K562 (cell line): Measurements from ENCODE around the gene AJM1. TPM values are rescaled to one million over a fixed set of nuclear protein-coding genes. Genes with fewer than 3 reads are reported as not detected.

Experiments used
- BRD9 ChIP-seq: fragments of 450-650 bp; IDR thresholded peaks from 2 replicates; pipeline ENCODE4 v1.6.1; 2018; ENCODE audit warnings: low read depth; ENCODE audit not compliant: partially characterized antibody
- CBFB ChIP-seq: sonication (generic); formaldehyde crosslinking; IDR thresholded peaks from 2 replicates; pipeline ENCODE4 v1.4.0; 2020; ENCODE audit warnings: mild to moderate bottlenecking, missing genetic modification reagents
- FOXK1 ChIP-seq: sonication (generic); formaldehyde crosslinking; IDR thresholded peaks from 2 replicates; pipeline ENCODE4 v1.8.0; 2022; ENCODE audit warnings: missing genetic modification reagents, mild to moderate bottlenecking, borderline replicate concordance
- FOXK2 ChIP-seq, 2 experiments: fragments of 450-650 bp; IDR thresholded peaks in 1 of 2; conservative IDR thresholded peaks in 1 of 2; 2 replicates each; pipeline ENCODE4 v1.6.1; 2016; ENCODE audit warnings: low read depth in 2 of 2, mild to moderate bottlenecking in 1 of 2
- KAT2B ChIP-seq: IDR thresholded peaks from one replicate; pipeline ENCODE4 v1.6.1; 2012; ENCODE audit warnings: low read depth, mild to moderate bottlenecking, control low read depth, inconsistent platforms, low read length, moderate library complexity
- KDM5B ChIP-seq: fragments of 200-600 bp; sonication (generic); IDR thresholded peaks from 2 replicates; pipeline ENCODE4 v1.6.1; 2012; ENCODE audit warnings: low read depth, mild to moderate bottlenecking, moderate library complexity, low read length, control low read depth, inconsistent platforms; ENCODE audit not compliant: insufficient replicate concordance
- L3MBTL2 ChIP-seq: fragments of 450-650 bp; IDR thresholded peaks from 2 replicates; pipeline ENCODE4 v1.6.1; 2016; ENCODE audit warnings: mild to moderate bottlenecking, moderate library complexity
- NFE2 ChIP-seq: IDR thresholded peaks from 2 replicates; pipeline ENCODE4 v1.6.1; 2014; ENCODE audit warnings: antibody characterized with exemption, low read depth
- NFXL1 ChIP-seq: fragments of 450-650 bp; formaldehyde crosslinking; IDR thresholded peaks from 2 replicates; pipeline ENCODE4 v1.4.0; 2021; ENCODE audit warnings: mild to moderate bottlenecking
- SMAD3 ChIP-seq: fragments of 450-650 bp; formaldehyde crosslinking; conservative IDR thresholded peaks from 2 replicates; pipeline ENCODE4 v1.4.0; 2020; ENCODE audit warnings: mild to moderate bottlenecking
- TCF7 ChIP-seq: sonication (generic); IDR thresholded peaks from 2 replicates; pipeline ENCODE4 v1.6.1; 2016; ENCODE audit warnings: antibody characterized with exemption, borderline replicate concordance
- TEAD1 ChIP-seq, 2 experiments: fragments of 450-650 bp in 1 of 2; sonication (generic) in 1 of 2; formaldehyde crosslinking; IDR thresholded peaks; 2 replicates each; pipeline versions ENCODE4 v1.4.0 to v1.8.0; 2020 to 2022; ENCODE audit warnings: mild to moderate bottlenecking in 2 of 2, missing genetic modification reagents in 1 of 2
- ZFP36 ChIP-seq: fragments of 150-350 bp; IDR thresholded peaks from 2 replicates; pipeline ENCODE4 v1.6.1; 2018; ENCODE audit warnings: low read length, low read depth; ENCODE audit not compliant: partially characterized antibody
- ZNF134 ChIP-seq: fragments of 250-450 bp; sonication (Bioruptor Pico); conservative IDR thresholded peaks from 2 replicates; pipeline ENCODE4 v1.4.0; 2020
- ZNF444 ChIP-seq: fragments of 250-450 bp; sonication (Bioruptor Pico); IDR thresholded peaks from 2 replicates; pipeline ENCODE4 v1.4.0; 2020; ENCODE audit warnings: mild to moderate bottlenecking, moderate library complexity
- ZNF445 ChIP-seq: fragments of 250-450 bp; sonication (Bioruptor Pico); IDR thresholded peaks from 2 replicates; pipeline ENCODE4 v1.4.0; 2020; ENCODE audit warnings: low read depth, mild to moderate bottlenecking, moderate library complexity
- ZNF79 ChIP-seq: fragments of 250-450 bp; sonication (Bioruptor Pico); IDR thresholded peaks from 2 replicates; pipeline ENCODE4 v1.4.0; 2020; ENCODE audit warnings: low read depth, mild to moderate bottlenecking, moderate library complexity
- polyA plus RNA-seq, 8 experiments: library from polyadenylated mRNA; depleted of rRNA in 4 of 8; stranded (reverse) in 5 of 8; unstranded in 3 of 8; fragments of >200 nt; fragmentation: Nextera tagmentation in 2 of 8; fragmentation: Illumina TruSeq in 1 of 8; extraction: Ambion mirVana in 2 of 8; extraction: Trizol in 1 of 8; gene quantifications; 2 replicates each; pipeline versions ENCODE4 v1.2.1 to v1.2.3, GENCODE V29; 2011 to 2014; ENCODE audit warnings: inconsistent platforms in 1 of 8, missing spikeins in 1 of 8
- total RNA-seq, 7 experiments: library from RNA; depleted of rRNA in 6 of 7; stranded (reverse); fragments of >200 nt in 6 of 7; fragmentation: Illumina TruSeq in 2 of 7; extraction: Trizol in 2 of 7; gene quantifications; 2 replicates each; pipeline versions ENCODE4 v1.2.1 to v1.2.3, GENCODE V29; 2011 to 2021; ENCODE audit warnings: low replicate concordance in 1 of 7
- TF ChIP-seq, protein P1 (sequence below): fragments of 200-800 bp; sonication (Bioruptor generic); IDR thresholded peaks from 2 replicates; pipeline ENCODE4 v1.6.1; 2017; ENCODE audit warnings: missing genetic modification characterization, missing compliant biosample characterization
- TF ChIP-seq, protein P2 (sequence below), 2 experiments: fragments of 450-650 bp in 1 of 2; IDR thresholded peaks; 2 replicates each; pipeline ENCODE4 v1.6.1; 2011 to 2017; ENCODE audit warnings: low read depth in 2 of 2, antibody characterized with exemption in 1 of 2, borderline replicate concordance in 1 of 2, low read length in 1 of 2, mild to moderate bottlenecking in 1 of 2, mixed read lengths in 1 of 2; ENCODE audit not compliant: control insufficient read depth in 1 of 2
- TF ChIP-seq, protein P3 (sequence below): fragments of 250-450 bp; sonication (Bioruptor Pico); IDR thresholded peaks from 2 replicates; pipeline ENCODE4 v1.6.1; 2021; ENCODE audit warnings: mild to moderate bottlenecking
- TF ChIP-seq, protein P4 (sequence below): fragments of 250-450 bp; sonication (Bioruptor Pico); IDR thresholded peaks from 2 replicates; pipeline ENCODE4 v1.8.0; 2022; ENCODE audit warnings: inconsistent platforms, mild to moderate bottlenecking, moderate library complexity, borderline replicate concordance

The AJM1 gene
- total and polyA plus RNA-seq, 9 of the 15 experiments (the other 6 are each of a cell fraction or from before 2014, with no cell fraction given) = 0.01 to 3.7 (median 0.65) TPM; not detected in 1

DNA sequence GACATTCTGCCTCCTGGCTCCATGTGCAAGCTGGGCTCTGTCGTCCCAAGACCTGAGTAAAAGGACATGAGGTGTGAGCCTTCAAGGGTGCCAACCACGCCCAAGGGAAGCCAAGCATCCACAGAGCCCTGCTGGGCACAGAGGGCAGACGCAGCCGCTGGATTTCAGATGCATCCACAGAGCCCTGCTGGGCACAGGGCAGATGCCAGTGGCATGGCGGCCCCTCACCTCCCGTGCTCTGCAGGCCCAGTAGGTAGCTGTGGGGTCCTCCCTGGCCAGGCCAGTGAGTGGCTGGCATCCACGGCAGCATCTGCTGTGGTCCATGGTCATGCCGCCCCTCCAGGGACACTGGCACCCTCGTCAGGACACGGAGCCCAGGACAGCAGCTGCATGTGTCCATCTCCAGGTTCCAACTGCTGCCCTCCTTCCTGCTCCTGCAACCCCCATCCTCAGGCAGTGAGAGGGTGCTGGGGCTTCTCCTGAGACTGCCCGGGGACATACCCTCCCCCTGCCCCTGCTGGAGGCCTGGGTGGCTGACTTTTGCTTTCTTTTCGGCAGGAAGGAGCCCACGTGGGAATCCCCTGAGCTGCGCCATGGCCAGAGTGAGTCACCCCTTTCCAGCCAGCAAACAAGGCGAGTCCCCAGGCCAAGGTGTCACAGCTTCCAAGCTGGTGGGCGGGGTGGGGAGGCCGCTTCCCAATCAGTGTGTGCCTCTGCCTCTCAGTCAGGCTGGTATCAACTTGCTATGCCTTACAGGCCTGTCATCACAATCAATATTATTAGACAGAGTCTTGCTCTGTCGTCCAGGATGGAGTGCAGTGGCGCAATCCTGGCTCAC lies 40.0 kb downstream of the AJM1 start (continued):
- TF ChIP-seq, protein P1, sequence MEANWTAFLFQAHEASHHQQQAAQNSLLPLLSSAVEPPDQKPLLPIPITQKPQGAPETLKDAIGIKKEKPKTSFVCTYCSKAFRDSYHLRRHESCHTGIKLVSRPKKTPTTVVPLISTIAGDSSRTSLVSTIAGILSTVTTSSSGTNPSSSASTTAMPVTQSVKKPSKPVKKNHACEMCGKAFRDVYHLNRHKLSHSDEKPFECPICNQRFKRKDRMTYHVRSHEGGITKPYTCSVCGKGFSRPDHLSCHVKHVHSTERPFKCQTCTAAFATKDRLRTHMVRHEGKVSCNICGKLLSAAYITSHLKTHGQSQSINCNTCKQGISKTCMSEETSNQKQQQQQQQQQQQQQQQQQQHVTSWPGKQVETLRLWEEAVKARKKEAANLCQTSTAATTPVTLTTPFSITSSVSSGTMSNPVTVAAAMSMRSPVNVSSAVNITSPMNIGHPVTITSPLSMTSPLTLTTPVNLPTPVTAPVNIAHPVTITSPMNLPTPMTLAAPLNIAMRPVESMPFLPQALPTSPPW (CRISPR knock-in tag) = peak; percentile 35; the same call in 1 of the 2 replicates
- TF ChIP-seq FOXK1 (CRISPR knock-in tag) (no peak), CBFB (CRISPR knock-in tag) (no peak; the same call in 1 of the 2 replicates), KDM5B (peak; percentile 8), SMAD3 (CRISPR knock-in tag) (no peak), KAT2B (no peak), ZNF444 (CRISPR knock-in tag) (no peak), NFXL1 (no peak), ZNF79 (CRISPR knock-in tag) (no peak), ZFP36 (no peak), L3MBTL2 (peak; percentile 34; the same call in 1 of the 2 replicates), TEAD1 (CRISPR knock-in tag; IDR thresholded peaks at IDR 0.05) (no peak), ZNF134 (CRISPR knock-in tag) (peak; percentile 37; the same call in 1 of the 2 replicates), ZNF445 (CRISPR knock-in tag) (no peak), FOXK2 (conservative IDR thresholded peaks at IDR 0.05 in 1 of 2, IDR thresholded peaks at IDR 0.05 in 1 of 2; ENCODE audit: low read depth in 2 of 2) (peak in 1 of 2 experiments; percentile 52; a peak in 1 of 4 replicates), TCF7 (no peak), BRD9 (no peak), NFE2 (no peak; the same call in 1 of the 2 replicates)
- TF ChIP-seq, protein P2, sequence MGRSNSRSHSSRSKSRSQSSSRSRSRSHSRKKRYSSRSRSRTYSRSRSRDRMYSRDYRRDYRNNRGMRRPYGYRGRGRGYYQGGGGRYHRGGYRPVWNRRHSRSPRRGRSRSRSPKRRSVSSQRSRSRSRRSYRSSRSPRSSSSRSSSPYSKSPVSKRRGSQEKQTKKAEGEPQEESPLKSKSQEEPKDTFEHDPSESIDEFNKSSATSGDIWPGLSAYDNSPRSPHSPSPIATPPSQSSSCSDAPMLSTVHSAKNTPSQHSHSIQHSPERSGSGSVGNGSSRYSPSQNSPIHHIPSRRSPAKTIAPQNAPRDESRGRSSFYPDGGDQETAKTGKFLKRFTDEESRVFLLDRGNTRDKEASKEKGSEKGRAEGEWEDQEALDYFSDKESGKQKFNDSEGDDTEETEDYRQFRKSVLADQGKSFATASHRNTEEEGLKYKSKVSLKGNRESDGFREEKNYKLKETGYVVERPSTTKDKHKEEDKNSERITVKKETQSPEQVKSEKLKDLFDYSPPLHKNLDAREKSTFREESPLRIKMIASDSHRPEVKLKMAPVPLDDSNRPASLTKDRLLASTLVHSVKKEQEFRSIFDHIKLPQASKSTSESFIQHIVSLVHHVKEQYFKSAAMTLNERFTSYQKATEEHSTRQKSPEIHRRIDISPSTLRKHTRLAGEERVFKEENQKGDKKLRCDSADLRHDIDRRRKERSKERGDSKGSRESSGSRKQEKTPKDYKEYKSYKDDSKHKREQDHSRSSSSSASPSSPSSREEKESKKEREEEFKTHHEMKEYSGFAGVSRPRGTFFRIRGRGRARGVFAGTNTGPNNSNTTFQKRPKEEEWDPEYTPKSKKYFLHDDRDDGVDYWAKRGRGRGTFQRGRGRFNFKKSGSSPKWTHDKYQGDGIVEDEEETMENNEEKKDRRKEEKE (IDR thresholded peaks at IDR 0.05; ENCODE audit: borderline replicate concordance in 1 of 2, control insufficient read depth in 1 of 2, low read depth in 2 of 2, low read length in 1 of 2) = no peak
- TF ChIP-seq, protein P3, sequence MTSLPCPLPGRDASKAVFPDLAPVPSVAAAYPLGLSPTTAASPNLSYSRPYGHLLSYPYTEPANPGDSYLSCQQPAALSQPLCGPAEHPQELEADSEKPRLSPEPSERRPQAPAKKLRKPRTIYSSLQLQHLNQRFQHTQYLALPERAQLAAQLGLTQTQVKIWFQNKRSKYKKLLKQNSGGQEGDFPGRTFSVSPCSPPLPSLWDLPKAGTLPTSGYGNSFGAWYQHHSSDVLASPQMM (CRISPR knock-in tag) = no peak
- TF ChIP-seq, protein P4, sequence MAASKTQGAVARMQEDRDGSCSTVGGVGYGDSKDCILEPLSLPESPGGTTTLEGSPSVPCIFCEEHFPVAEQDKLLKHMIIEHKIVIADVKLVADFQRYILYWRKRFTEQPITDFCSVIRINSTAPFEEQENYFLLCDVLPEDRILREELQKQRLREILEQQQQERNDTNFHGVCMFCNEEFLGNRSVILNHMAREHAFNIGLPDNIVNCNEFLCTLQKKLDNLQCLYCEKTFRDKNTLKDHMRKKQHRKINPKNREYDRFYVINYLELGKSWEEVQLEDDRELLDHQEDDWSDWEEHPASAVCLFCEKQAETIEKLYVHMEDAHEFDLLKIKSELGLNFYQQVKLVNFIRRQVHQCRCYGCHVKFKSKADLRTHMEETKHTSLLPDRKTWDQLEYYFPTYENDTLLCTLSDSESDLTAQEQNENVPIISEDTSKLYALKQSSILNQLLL (CRISPR knock-in tag) = no peak
